Neural cell (in vitro differentiated cells): ENCODE results near the gene CITED1. TPM values are rescaled to one million over a fixed set of nuclear protein-coding genes. Genes with fewer than 3 reads are reported as not detected.
"Not testable (repeated sequence)": the region's sequence is repeated elsewhere in the genome, so short reads cannot be mapped to it uniquely, and the experiment has no call there.

Experiments used
- H2AFZ ChIP-seq: fragments of 200-600, 300-800 bp; sonication (generic), shearing (Covaris generic); 2 replicates; pipeline ENCODE4 v1.6.0; 2014; ENCODE audit warnings: low read depth, mild to moderate bottlenecking, antibody characterized with exemption, low read length, moderate library complexity
- H3F3A ChIP-seq: fragments of 200-600 bp; shearing (Covaris generic); 2 replicates; pipeline ENCODE4 v1.6.1; 2016; ENCODE audit warnings: mild to moderate bottlenecking, moderate library complexity, mixed read lengths, antibody characterized with exemption, low read length; ENCODE audit not compliant: insufficient read depth, poor library complexity, severe bottlenecking
- H3K27ac ChIP-seq: fragments of 200-600, 300-800 bp; sonication (generic), shearing (Covaris generic); 2 replicates; pipeline ENCODE4 v1.5.1; 2014; ENCODE audit warnings: mild to moderate bottlenecking, low read length, moderate library complexity
- H3K27me3 ChIP-seq: fragments of 300-800, 200-600 bp; sonication (generic), shearing (Covaris generic); 2 replicates; pipeline ENCODE4 v1.6.0; 2014; ENCODE audit warnings: mild to moderate bottlenecking, low read depth, low read length, moderate library complexity; ENCODE audit not compliant: insufficient read depth
- H3K36me3 ChIP-seq: fragments of 300-800, 200-600 bp; sonication (generic), shearing (Covaris generic); 2 replicates; pipeline ENCODE4 v1.5.1; 2014; ENCODE audit warnings: mild to moderate bottlenecking, antibody characterized with exemption, low read length, moderate library complexity; ENCODE audit not compliant: insufficient read depth
- H3K4me2 ChIP-seq: fragments of 300-800, 200-600 bp; sonication (generic), shearing (Covaris generic); 2 replicates; pipeline ENCODE4 v1.6.0; 2014; ENCODE audit warnings: mild to moderate bottlenecking, low read length
- H3K4me3 ChIP-seq: fragments of 300-800, 200-600 bp; sonication (generic), shearing (Covaris generic); 2 replicates; pipeline ENCODE4 v1.5.1; 2014; ENCODE audit warnings: mild to moderate bottlenecking, low read length, moderate library complexity
- H3K79me2 ChIP-seq: fragments of 200-600 bp; shearing (Covaris generic); replicated peaks from 2 replicates; pipeline ENCODE4 v1.6.0; 2014; ENCODE audit warnings: mild to moderate bottlenecking, low read length, moderate library complexity; ENCODE audit not compliant: insufficient read depth
- H3K9ac ChIP-seq: fragments of 300-800, 200-600 bp; sonication (generic), shearing (Covaris generic); 2 replicates; pipeline ENCODE4 v1.6.1; 2016; ENCODE audit warnings: mild to moderate bottlenecking, low read length, mixed read lengths
- H3K9me2 ChIP-seq: fragments of 200-600 bp; shearing (Covaris generic); 2 replicates; pipeline ENCODE4 v1.6.1; 2016; ENCODE audit warnings: mild to moderate bottlenecking, low read length, mixed read lengths; ENCODE audit not compliant: insufficient read depth
- H3K9me3 ChIP-seq: fragments of 200-600, 300-800 bp; sonication (generic), shearing (Covaris generic); 2 replicates; pipeline ENCODE4 v1.6.1; 2016; ENCODE audit warnings: mild to moderate bottlenecking, mixed run types, low read length, moderate library complexity, mixed read lengths
- H4K20me1 ChIP-seq: fragments of 200-600 bp; shearing (Covaris generic); 2 replicates; pipeline ENCODE4 v1.6.1; 2016; ENCODE audit warnings: mild to moderate bottlenecking, mixed run types; ENCODE audit not compliant: insufficient read depth
- EP300 ChIP-seq: fragments of 450-650 bp; conservative IDR thresholded peaks from 2 replicates; pipeline ENCODE4 v1.6.1; 2014; ENCODE audit warnings: antibody characterized with exemption, mild to moderate bottlenecking, moderate library complexity; ENCODE audit not compliant: poor library complexity, severe bottlenecking
- EZH2 ChIP-seq: fragments of 200-600, 300-800 bp; shearing (Covaris generic), sonication (generic); IDR thresholded peaks from 2 replicates; pipeline ENCODE4 v1.6.1; 2014; ENCODE audit warnings: antibody characterized with exemption, low read length, borderline replicate concordance, mild to moderate bottlenecking; ENCODE audit not compliant: insufficient read depth, poor library complexity, severe bottlenecking
- MXI1 ChIP-seq: fragments of 450-650 bp; conservative IDR thresholded peaks from 2 replicates; pipeline ENCODE4 v1.6.1; 2014; ENCODE audit warnings: antibody characterized with exemption, mild to moderate bottlenecking; ENCODE audit not compliant: poor library complexity, severe bottlenecking
- POLR2AphosphoS5 ChIP-seq: IDR thresholded peaks from 2 replicates; pipeline ENCODE4 v1.6.1; 2012
- RAD21 ChIP-seq: fragments of 450-650 bp; conservative IDR thresholded peaks from 2 replicates; pipeline ENCODE4 v1.6.1; 2014; ENCODE audit warnings: antibody characterized with exemption, mild to moderate bottlenecking, moderate library complexity
- REST ChIP-seq: IDR thresholded peaks from 2 replicates; pipeline ENCODE4 v1.6.1; 2012; ENCODE audit warnings: borderline replicate concordance
- SMC3 ChIP-seq: fragments of 450-650 bp; conservative IDR thresholded peaks from 2 replicates; pipeline ENCODE4 v1.6.1; 2014; ENCODE audit warnings: antibody characterized with exemption, mild to moderate bottlenecking, moderate library complexity; ENCODE audit not compliant: poor library complexity
- TAF1 ChIP-seq: IDR thresholded peaks from 2 replicates; pipeline ENCODE4 v1.6.1; 2012; ENCODE audit warnings: low read depth
- polyA plus RNA-seq: library from polyadenylated mRNA; depleted of rRNA; stranded (reverse); fragments of >200 nt; gene quantifications from 2 replicates; pipeline ENCODE4 v1.2.3, GENCODE V29; 2014
- TF ChIP-seq, protein P1 (sequence below): fragments of 450-650 bp; IDR thresholded peaks from 2 replicates; pipeline ENCODE4 v1.5.1; 2014; ENCODE audit warnings: antibody characterized with exemption, mild to moderate bottlenecking, moderate library complexity; ENCODE audit not compliant: poor library complexity, severe bottlenecking

CITED1 gene
- polyA plus RNA-seq, 1 donor from 2014 or later, result 24.1 TPM

GRCh38 chrX:72319651-72320050 lies 13.9 kb upstream of the CITED1 start:
- not testable (repeated sequence) for H3K27me3 ChIP-seq, H4K20me1 ChIP-seq

GRCh38 chrX:72317139-72317538 lies 11.4 kb upstream of the CITED1 start:
- Histone ChIP-seq H3K79me2 (no peaks in the 10 kb centered on the region), H3K9ac (no peak overlapping the region), H3K27me3 (no peaks in the 10 kb centered on the region), H3F3A (no peaks in the 10 kb centered on the region), H3K9me2 (no peaks in the 10 kb centered on the region), H3K27ac (no peak overlapping the region), H3K4me2 (no peak overlapping the region), H3K9me3 (no peaks in the 10 kb centered on the region), H2AFZ (no peak overlapping the region), H4K20me1 (no peaks in the 10 kb centered on the region), H3K4me3 (no peak overlapping the region), H3K36me3 (no peaks in the 10 kb centered on the region)
- TF ChIP-seq SMC3 (no peak), MXI1 (no peak), POLR2AphosphoS5 (no peak), REST (no peak), RAD21 (no peak), EZH2 (no peak), TAF1 (no peak), EP300 (no peak)
- TF ChIP-seq, protein P1, sequence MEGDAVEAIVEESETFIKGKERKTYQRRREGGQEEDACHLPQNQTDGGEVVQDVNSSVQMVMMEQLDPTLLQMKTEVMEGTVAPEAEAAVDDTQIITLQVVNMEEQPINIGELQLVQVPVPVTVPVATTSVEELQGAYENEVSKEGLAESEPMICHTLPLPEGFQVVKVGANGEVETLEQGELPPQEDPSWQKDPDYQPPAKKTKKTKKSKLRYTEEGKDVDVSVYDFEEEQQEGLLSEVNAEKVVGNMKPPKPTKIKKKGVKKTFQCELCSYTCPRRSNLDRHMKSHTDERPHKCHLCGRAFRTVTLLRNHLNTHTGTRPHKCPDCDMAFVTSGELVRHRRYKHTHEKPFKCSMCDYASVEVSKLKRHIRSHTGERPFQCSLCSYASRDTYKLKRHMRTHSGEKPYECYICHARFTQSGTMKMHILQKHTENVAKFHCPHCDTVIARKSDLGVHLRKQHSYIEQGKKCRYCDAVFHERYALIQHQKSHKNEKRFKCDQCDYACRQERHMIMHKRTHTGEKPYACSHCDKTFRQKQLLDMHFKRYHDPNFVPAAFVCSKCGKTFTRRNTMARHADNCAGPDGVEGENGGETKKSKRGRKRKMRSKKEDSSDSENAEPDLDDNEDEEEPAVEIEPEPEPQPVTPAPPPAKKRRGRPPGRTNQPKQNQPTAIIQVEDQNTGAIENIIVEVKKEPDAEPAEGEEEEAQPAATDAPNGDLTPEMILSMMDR, result no peak

More at GRCh38 chrX:72319651-72320050, 13.9 kb upstream of the CITED1 start:
- H3K79me2 ChIP-seq, H3K9me3 ChIP-seq, H3K4me3 ChIP-seq, H3K9me2 ChIP-seq, H3K4me2 ChIP-seq, H3K36me3 ChIP-seq, H3F3A ChIP-seq, H2AFZ ChIP-seq, H3K9ac ChIP-seq, H3K27ac ChIP-seq: not testable (repeated sequence)

GRCh38 chrX:72316408-72317110 lies 10.8 kb upstream of the CITED1 start:
- no peaks in the 10 kb centered on the region for H3F3A ChIP-seq
- H4K20me1 ChIP-seq, result no peaks in the 10 kb centered on the region
- no peak overlapping the region for H3K4me2 ChIP-seq
- no peaks in the 10 kb centered on the region for H3K27me3 ChIP-seq
- H3K27ac ChIP-seq, result no peak overlapping the region
- H3K36me3 ChIP-seq, result no peaks in the 10 kb centered on the region
- no peak overlapping the region for H3K9ac ChIP-seq
- no peaks in the 10 kb centered on the region for H3K9me3 ChIP-seq
- H3K9me2 ChIP-seq, result no peaks in the 10 kb centered on the region
- no peak for TF ChIP-seq SMC3
- TF ChIP-seq MXI1, result no peak
- H2AFZ ChIP-seq, result no peak overlapping the region
- no peaks in the 10 kb centered on the region for H3K79me2 ChIP-seq
- H3K4me3 ChIP-seq, result no peak overlapping the region
